ENCODE data around the gene INPP5B.
A peak's percentile ranks its signal among the peaks of the same experiment; 100 is the strongest.

Gene INPP5B

DNA sequence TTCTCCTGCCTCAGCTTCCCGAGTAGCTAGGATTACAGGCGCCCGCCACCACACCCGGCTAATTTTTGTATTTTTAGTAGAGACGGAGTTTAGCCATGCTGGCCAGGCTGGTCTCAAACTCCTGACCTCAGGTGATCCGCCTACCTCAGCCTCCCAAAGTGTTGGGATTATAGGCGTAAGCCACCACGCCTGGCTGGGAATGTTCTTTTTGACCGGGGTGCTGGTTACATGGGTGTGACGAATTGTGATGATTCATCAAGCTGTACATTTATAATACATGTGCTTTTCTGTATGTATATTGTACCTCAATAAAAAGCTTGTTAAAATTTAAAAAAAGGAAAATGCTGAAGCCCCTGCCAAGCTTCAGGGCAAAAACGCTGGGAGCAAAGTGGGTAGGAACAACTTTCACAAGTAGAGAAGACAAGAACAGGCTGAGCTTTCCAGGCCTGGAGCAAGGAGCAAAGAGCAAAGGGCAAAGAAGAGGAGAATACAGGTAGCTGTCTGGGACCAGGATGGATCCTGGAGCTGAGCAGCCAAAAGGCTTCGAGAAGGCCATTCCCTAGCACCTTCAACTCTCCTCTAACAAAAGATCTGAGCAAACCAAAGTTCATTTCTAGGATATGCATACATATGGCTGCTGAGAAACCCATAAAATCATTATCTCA lies 118.3 kb downstream of the INPP5B start:
- no peak for DNase-seq

DNA sequence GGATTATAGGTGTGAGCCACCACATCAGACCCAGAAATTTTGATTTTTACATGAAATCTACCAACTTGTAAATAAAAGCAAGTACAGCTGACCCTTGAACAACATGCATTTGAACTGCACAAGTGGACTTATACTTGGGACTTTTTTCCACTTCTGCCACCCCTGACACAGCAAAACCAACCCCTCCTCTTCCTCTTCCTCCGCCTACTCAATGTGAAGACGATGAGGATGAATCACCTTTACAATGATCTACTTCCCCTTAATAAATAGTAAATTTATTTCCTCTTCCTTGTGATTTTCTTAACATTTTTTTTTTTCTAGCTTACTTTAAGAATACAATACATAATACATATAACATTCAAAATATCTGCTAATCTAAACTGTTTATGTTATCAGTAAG lies 121.3 kb downstream of the INPP5B start:
- no peak for DNase-seq

DNA sequence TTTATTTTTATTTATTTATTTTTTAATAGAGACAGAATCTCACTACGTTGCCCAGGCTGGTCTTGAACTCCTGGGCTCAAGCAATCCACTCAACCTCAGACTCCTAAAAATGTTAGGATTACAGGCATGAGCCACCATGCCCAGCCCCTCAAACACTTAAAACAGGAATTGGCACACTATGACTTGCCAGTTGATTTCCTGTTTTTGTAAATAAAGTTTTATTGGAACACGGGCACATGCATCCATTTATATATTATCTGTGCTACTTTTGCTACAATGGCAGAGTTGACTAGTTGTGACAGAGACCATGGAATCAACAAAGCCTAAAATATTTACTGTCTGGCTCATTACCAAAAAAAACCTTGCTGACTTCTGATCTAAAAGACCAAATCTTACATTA lies 122.9 kb downstream of the INPP5B start:
- DNase-seq: no peak

DNA sequence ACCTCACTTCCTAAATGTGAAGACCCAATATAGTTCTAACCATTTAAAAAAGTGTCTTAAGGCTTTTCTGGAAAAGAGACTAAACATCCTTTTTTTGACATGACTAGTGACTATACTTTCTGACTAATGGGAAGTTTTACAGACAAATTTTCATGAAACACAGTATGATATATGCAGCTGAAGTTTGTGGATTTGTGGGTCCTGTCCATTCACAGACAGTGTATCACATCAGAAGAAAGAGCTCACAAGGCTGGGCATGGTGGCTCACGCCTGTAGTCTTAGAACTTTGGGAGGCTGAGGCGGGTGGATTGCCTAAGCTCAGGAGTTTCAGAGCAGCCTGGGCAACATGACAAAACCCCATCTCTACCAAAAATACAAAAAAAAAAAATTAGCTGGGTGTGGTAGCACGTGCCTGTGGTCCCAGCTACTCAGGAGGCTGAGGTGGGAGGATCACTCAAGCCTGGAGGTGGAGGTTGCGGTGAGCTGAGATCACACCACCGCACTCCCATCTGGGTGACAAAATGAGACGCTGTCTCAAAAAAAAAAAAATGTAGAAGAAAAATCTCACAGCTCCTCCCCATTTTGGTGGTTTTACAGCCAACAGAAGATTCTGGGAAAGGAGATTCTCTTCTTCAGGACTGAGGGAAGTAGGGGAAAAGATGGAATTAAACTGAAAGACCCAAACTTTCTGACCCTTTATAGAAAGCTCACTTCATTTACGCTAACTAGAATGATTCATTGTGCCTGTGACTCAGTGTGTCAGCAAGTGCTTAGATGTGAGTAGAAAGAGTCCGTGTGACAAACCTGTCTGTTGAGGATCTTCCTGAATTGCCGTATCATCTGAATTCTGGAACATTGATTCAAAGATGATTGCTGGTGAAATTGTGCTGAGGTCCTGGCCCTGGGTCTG lies 123.7 kb downstream of the INPP5B start:
- no peak for DNase-seq

DNA sequence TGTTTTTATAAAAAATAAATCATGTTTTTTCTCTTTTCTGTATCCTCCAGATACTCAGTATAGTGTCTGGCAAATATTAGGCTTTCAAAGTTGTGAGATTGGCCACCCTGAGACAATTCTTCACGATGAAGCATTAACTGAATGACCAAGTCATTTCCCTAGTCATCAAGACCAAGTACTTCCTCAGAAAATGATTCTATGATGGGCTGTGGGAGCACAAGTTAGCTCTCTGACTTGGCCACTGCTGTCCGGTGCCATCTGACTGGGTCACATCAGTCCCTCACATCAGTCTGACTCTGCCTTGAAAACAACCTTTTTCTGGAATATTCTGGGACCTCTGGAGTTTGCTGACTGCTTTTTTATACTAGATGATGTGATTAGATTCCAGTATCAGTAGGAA lies 125.4 kb downstream of the INPP5B start:
- no peak for DNase-seq

DNA sequence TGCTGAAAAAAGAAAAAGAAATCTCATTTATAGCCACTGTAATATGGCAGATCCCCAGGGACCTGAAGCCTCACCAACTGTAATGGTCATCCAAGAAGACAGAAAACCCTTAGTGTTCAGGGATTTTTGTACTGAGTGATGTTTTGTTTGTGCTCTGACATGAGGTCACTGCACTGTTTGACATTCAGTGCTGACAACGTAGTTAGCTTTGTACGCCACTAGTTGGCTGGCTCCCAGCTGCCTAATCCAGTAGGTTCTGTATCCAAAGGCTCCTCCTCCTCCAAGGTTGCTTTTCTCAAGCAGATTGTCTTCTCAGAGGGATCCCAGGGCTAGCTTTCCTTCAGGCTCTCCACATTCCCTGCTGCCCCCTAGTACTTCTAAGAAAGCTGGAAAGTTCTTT lies 129.4 kb downstream of the INPP5B start:
- DNase-seq: no peak

DNA sequence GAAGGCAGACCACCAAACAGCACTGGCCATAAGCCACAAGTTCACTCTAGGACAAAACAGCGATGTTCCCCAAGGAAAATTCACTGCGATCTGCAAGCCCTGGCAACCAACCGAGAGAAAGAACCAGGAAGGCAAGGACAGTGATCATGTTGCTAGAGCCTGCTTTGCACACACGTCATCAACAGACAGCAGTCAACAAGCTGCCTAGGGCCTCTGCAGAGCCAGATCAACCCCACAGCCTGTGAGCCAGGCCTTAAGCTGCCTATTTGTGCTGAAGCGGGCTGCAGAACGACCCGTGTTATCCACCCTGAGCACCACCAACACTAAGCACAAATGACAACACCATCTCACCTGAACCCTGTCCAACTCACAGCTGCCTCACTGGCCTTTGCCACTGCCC lies 132.6 kb downstream of the INPP5B start:
- no peak for DNase-seq

DNA sequence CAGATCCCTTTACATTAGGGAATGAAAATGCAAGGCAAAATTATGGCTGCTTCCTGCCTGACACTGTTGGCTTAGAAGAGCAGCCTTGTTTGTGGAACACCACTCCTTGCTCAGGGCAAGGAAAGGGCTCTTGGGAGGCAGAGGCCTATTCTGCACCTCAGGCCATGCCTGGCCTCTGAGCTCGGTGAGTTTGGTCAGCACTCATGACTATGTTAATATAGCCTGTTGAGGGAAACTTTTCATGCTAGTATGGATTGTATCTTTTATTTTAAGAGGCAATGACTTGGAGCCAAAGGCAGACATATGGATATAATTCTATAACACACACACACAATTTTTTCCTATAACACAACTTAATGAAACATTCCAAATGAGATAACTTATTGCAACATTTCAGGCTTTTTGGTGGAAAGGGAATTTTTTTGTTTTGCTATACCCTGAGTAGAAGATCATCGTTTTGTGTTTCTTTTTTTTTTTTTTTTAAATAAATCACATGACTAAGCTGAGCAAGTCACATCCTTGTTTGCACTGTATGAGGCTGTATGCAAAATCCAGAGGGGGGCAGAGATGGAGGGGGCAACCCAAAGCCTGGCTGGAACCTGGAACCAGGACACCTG lies 133.2 kb downstream of the INPP5B start:
- DNase-seq: no peak

DNA sequence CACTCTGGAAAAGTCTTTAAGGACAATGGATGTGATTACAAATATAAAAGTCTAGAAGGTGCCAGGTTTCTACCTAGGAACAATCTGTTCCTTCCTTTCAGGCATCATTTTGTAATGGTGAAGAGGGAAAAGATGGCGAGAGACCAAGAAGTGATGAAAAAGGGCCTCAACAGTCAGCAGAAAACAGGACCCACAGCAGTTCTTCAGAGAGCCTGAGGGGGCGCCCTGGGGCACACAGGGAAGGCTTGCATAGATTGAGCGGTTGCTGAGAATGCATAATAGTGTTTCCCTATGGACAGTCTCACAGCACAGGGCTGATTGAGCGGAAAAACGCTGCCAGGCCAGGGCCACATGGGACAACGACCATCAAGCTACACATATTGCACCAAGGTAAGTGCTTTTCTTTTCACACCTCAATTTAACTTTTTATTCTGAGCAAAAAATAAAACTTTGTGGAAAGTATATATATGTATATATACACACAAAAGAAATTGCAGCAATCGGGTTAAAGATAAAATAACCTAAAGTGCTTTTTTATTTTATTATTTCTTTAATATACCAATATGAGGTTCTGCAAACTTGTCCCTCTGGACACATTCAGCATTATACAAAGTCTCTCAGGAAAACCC lies 135.7 kb downstream of the INPP5B start:
- peak; percentile 75 for DNase-seq

Measured in NCI-H69 (cell line).